NT2/D1 (cell line): Measurements from ENCODE around the gene HIRA.

Source experiments
- YY1 ChIP-seq: IDR thresholded peaks from 2 replicates; pipeline ENCODE4 v1.6.1; 2011; ENCODE audit not compliant: insufficient read length, insufficient read depth
- ZNF274 ChIP-seq: IDR thresholded peaks from 2 replicates; pipeline ENCODE4 v1.6.1; 2011; ENCODE audit warnings: mild to moderate bottlenecking, low read depth, low read length

- no peak for TF ChIP-seq ZNF274
- no peak for TF ChIP-seq YY1
These were observed 26.4 kb upstream of the HIRA start for GRCh38 chr22:19457828-19458428.
